Prostate gland (tissue), 2 donors: ENCODE measurements around the gene ITM2C.

Experiments used
- POLR2A ChIP-seq: fragments of 450-650 bp; IDR thresholded peaks from one replicate; pipeline ENCODE4 v1.6.1; 2016; ENCODE audit warnings: antibody characterized with exemption, mild to moderate bottlenecking
- POLR2AphosphoS5 ChIP-seq: sonication (generic); formaldehyde crosslinking; IDR thresholded peaks from one replicate; pipeline ENCODE4 v1.6.1; 2017; ENCODE audit warnings: antibody characterized with exemption
- TF ChIP-seq, protein P1 (sequence below), 4 experiments: fragments of 200-600 bp in 2 of 4; fragments of 450-650 bp in 2 of 4; sonication (generic) in 2 of 4; IDR thresholded peaks; 1 replicate in 3 of 4; 2 replicates in 1 of 4; pipeline ENCODE4 v1.5.1; 2016 to 2019; ENCODE audit warnings: antibody characterized with exemption in 4 of 4, mild to moderate bottlenecking in 2 of 4, moderate library complexity in 2 of 4

- TF ChIP-seq POLR2AphosphoS5 (no peak), POLR2A (no peak)
- TF ChIP-seq, protein P1, sequence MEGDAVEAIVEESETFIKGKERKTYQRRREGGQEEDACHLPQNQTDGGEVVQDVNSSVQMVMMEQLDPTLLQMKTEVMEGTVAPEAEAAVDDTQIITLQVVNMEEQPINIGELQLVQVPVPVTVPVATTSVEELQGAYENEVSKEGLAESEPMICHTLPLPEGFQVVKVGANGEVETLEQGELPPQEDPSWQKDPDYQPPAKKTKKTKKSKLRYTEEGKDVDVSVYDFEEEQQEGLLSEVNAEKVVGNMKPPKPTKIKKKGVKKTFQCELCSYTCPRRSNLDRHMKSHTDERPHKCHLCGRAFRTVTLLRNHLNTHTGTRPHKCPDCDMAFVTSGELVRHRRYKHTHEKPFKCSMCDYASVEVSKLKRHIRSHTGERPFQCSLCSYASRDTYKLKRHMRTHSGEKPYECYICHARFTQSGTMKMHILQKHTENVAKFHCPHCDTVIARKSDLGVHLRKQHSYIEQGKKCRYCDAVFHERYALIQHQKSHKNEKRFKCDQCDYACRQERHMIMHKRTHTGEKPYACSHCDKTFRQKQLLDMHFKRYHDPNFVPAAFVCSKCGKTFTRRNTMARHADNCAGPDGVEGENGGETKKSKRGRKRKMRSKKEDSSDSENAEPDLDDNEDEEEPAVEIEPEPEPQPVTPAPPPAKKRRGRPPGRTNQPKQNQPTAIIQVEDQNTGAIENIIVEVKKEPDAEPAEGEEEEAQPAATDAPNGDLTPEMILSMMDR (IDR thresholded peaks at IDR 0.05), result no peak
Measured at GRCh38 chr2:230919240-230919639, 54.5 kb downstream of the ITM2C start.
